Brain microvascular endothelial cell (primary cell): ENCODE measurements around the gene KRT10.

Source experiments
- DNase-seq: peaks from one replicate; pipeline ENCODE4 v3.0.0-alpha.2; 2020
- H3K27ac ChIP-seq: fragments of 250-450 bp; sonication (Bioruptor Pico); 2 replicates; pipeline ENCODE4 v1.5.1; 2020; ENCODE audit warnings: mild to moderate bottlenecking, moderate library complexity
- H3K27me3 ChIP-seq: fragments of 250-450 bp; sonication (Bioruptor Pico); replicated peaks from 2 replicates; pipeline ENCODE4 v1.5.1; 2020; ENCODE audit warnings: mild to moderate bottlenecking
- H3K36me3 ChIP-seq: fragments of 250-450 bp; sonication (Bioruptor Pico); replicated peaks from 2 replicates; pipeline ENCODE4 v1.5.1; 2020; ENCODE audit warnings: mild to moderate bottlenecking
- H3K4me3 ChIP-seq: 2 replicates; pipeline ENCODE4 v1.5.1; 2011; ENCODE audit warnings: low read depth, mild to moderate bottlenecking, control low read depth, low read length, moderate library complexity
- CTCF ChIP-seq: IDR thresholded peaks from 2 replicates; pipeline ENCODE4 v1.5.1; 2011; ENCODE audit warnings: low read depth, mild to moderate bottlenecking, moderate library complexity, low read length, control low read depth, inconsistent platforms; ENCODE audit errors: missing control alignments
- in situ Hi-C: cut with HindIII; loops from 2 replicates; pipeline ENCODE4 v1.10.0; 2017; ENCODE audit warnings: low sequenced_read_pairs, low pct_ligation_motif_present

Gene KRT10

DNA sequence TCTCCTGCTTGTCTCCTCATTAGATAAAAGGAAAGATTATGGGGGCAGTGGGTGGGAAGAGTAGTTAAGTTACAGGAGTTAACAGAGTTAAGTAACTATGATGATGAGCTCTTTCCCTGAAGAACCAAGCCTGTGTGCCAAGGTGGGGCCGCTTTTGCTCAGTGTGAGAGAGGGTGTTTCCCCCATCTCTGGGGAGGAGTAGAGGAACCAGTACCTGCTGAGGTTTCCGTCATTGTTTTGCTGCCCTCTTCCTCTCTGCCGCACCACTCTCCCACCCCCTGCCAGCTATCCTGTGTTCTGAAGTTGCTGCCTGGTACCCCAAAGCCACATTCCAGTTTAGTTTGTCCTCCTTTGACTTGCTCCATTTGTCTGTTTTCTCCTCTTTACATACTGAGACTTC, 20.8 kb upstream of the KRT10 start:
- Histone ChIP-seq H3K27me3 (no peaks in the 10 kb centered on the region), H3K4me3 (no peak overlapping the region), H3K36me3 (no peaks in the 10 kb centered on the region), H3K27ac (no peak overlapping the region)
- no peak for DNase-seq
- TF ChIP-seq CTCF, result no peak
- in situ Hi-C loops, result no loop called here

DNA sequence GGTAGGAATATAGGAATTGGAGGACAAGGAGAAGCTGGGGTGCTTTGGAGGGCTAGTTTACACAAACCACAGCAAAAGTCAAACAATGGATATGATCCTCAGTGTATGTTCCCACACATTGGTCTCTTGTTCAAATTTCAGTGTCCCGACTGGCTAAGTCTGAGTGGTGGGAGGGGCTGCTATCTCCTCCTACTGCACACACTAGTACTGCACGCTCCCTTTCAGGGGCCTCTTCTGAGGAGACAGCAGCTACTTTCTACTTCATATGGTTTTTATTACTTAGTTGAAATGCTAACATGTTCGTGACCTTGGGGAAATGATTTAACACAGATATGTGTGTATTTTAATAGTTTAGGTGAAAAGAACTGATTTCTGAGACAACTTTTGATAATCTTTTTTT, 18.8 kb upstream of the KRT10 start:
- in situ Hi-C loops, result no loop called here

GRCh38 chr17:40839194-40839593, 16.8 kb upstream of the KRT10 start:
- DNase-seq, result no peak
- in situ Hi-C loops, result no loop called here
- no peak for TF ChIP-seq CTCF
- H3K27ac ChIP-seq, result no peak overlapping the region
- H3K27me3 ChIP-seq, result no peaks in the 10 kb centered on the region
- peaks cover 4% of the 10 kb centered on the region for H3K36me3 ChIP-seq
- no peak overlapping the region for H3K4me3 ChIP-seq

More for the DNA sequence above, 18.8 kb upstream of the KRT10 start:
- Histone ChIP-seq H3K36me3 (no peaks in the 10 kb centered on the region), H3K4me3 (no peak overlapping the region), H3K27me3 (no peaks in the 10 kb centered on the region), H3K27ac (no peak overlapping the region)
- TF ChIP-seq CTCF, result no peak
- DNase-seq, result no peak

DNA sequence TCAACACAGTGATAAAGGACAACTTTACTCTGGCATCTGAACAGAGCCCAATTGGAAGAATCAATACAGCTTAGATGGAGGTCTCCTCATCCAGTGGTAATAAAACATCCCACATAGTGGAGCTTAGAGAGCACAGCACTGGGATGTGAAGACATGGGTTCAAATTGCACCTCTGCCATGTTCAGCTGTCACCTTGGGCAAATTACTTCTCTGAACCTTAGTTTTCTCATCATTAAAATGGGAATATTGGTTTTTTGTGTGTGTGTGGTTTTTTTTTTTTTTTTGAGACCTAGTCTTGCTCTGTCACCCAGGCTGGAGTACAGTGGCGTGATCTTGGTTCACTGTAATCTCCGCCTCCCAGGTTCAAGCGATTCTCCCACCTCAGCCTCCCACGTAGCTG, 13.6 kb upstream of the KRT10 start:
- TF ChIP-seq CTCF, result no peak
- in situ Hi-C loops, result no loop called here
- peaks cover 4% of the 10 kb centered on the region for H3K36me3 ChIP-seq
- H3K4me3 ChIP-seq, result no peak overlapping the region
- H3K27me3 ChIP-seq, result no peaks in the 10 kb centered on the region
- DNase-seq, result no peak
- no peak overlapping the region for H3K27ac ChIP-seq

- TF ChIP-seq CTCF, result no peak
- in situ Hi-C loops, result no loop called here
- no peak for DNase-seq
- H3K27ac ChIP-seq, result no peak overlapping the region
- H3K4me3 ChIP-seq, result no peak overlapping the region
- H3K36me3 ChIP-seq, result peaks cover 4% of the 10 kb centered on the region
- no peaks in the 10 kb centered on the region for H3K27me3 ChIP-seq
Measured at GRCh38 chr17:40833882-40834281, 11.5 kb upstream of the KRT10 start.

DNA sequence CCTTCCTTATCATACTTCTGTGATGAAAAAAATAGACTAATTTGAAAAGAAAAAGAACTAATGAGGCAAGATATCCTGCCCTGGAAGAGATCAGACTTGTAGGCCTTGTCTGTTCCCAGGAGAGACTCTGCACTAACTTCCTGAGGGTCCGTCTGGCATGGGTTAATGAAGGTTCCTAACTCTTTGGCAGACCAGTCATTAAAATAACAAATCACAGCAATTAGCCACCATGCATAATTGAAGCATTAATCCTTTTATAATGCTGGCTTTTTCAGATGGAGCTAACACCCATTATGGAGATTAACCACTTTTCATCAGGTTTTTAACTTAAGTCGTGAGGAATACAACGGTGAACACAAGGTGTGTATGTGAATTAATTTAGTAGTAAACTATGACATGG, 10.4 kb upstream of the KRT10 start:
- in situ Hi-C loops, result no loop called here

More for the DNA sequence above, 10.4 kb upstream of the KRT10 start:
- H3K36me3 ChIP-seq, result peaks cover 4% of the 10 kb centered on the region
- no peak overlapping the region for H3K4me3 ChIP-seq
- no peak for TF ChIP-seq CTCF
- H3K27ac ChIP-seq, result no peak overlapping the region
- no peaks in the 10 kb centered on the region for H3K27me3 ChIP-seq
- DNase-seq, result no peak
